Measurements from ENCODE around the gene XYLB.
A peak's percentile ranks its signal among the peaks of the same experiment; 100 is the strongest.

GRCh38 chr3:38343797-38344594 is 2.6 kb upstream of the XYLB start:
- TF ChIP-seq SRF (IDR thresholded peaks at IDR 0.05; ENCODE audit: low read depth): no peak
- peak in 1 of 3 experiments; percentile 40; a peak in 1 of 6 replicates for TF ChIP-seq CTCF (IDR thresholded peaks at IDR 0.05 in 2 of 3, conservative IDR thresholded peaks at IDR 0.05 in 1 of 3; ENCODE audit: borderline replicate concordance in 1 of 3, insufficient read depth in 1 of 3, low read depth in 2 of 3, low read length in 2 of 3)
- TF ChIP-seq ZNF274 (IDR thresholded peaks at IDR 0.05; ENCODE audit: low read depth, low read length): no peak
- no peak for TF ChIP-seq POLR2A (IDR thresholded peaks at IDR 0.05; ENCODE audit: borderline replicate concordance, extremely low read depth, insufficient read depth, insufficient read length)
- no peak for TF ChIP-seq MAX (IDR thresholded peaks at IDR 0.05)
- TF ChIP-seq POLR2AphosphoS5 (IDR thresholded peaks at IDR 0.05; ENCODE audit: low read depth, low read length): no peak
- TF ChIP-seq YY1 (IDR thresholded peaks at IDR 0.05; ENCODE audit: extremely low read depth, insufficient replicate concordance, low read depth, low read length): no peak
- no peak for TF ChIP-seq CEBPB (IDR thresholded peaks at IDR 0.05; ENCODE audit: low read depth)
- TF ChIP-seq SP1 (IDR thresholded peaks at IDR 0.05; ENCODE audit: low read depth): no peak
- no peak for TF ChIP-seq SIN3A (IDR thresholded peaks at IDR 0.05; ENCODE audit: low read depth)
- no peak for TF ChIP-seq EZH2 (IDR thresholded peaks at IDR 0.05)
- no peak for TF ChIP-seq TCF7L2 (IDR thresholded peaks at IDR 0.05; ENCODE audit: borderline replicate concordance, extremely low read depth, insufficient read depth, insufficient read length)
- TF ChIP-seq, protein P1, sequence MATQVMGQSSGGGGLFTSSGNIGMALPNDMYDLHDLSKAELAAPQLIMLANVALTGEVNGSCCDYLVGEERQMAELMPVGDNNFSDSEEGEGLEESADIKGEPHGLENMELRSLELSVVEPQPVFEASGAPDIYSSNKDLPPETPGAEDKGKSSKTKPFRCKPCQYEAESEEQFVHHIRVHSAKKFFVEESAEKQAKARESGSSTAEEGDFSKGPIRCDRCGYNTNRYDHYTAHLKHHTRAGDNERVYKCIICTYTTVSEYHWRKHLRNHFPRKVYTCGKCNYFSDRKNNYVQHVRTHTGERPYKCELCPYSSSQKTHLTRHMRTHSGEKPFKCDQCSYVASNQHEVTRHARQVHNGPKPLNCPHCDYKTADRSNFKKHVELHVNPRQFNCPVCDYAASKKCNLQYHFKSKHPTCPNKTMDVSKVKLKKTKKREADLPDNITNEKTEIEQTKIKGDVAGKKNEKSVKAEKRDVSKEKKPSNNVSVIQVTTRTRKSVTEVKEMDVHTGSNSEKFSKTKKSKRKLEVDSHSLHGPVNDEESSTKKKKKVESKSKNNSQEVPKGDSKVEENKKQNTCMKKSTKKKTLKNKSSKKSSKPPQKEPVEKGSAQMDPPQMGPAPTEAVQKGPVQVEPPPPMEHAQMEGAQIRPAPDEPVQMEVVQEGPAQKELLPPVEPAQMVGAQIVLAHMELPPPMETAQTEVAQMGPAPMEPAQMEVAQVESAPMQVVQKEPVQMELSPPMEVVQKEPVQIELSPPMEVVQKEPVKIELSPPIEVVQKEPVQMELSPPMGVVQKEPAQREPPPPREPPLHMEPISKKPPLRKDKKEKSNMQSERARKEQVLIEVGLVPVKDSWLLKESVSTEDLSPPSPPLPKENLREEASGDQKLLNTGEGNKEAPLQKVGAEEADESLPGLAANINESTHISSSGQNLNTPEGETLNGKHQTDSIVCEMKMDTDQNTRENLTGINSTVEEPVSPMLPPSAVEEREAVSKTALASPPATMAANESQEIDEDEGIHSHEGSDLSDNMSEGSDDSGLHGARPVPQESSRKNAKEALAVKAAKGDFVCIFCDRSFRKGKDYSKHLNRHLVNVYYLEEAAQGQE (IDR thresholded peaks at IDR 0.05; ENCODE audit: low read depth): no peak
- no peak for TF ChIP-seq JUND (IDR thresholded peaks at IDR 0.05)
